Loucy (cell line): Measurements from ENCODE around the gene SPIN3.

Source experiments
- EZH2phosphoT487 ChIP-seq: fragments of 200-600 bp; IDR thresholded peaks from 2 replicates; pipeline ENCODE4 v1.6.1; 2018; ENCODE audit warnings: antibody characterized with exemption, mild to moderate bottlenecking, moderate library complexity, borderline replicate concordance
- TF ChIP-seq, protein P1 (sequence below): fragments of 200-600 bp; sonication (generic); conservative IDR thresholded peaks from 2 replicates; pipeline ENCODE4 v1.5.1; 2014; ENCODE audit warnings: mild to moderate bottlenecking, antibody characterized with exemption, low read length

- TF ChIP-seq, protein P1, sequence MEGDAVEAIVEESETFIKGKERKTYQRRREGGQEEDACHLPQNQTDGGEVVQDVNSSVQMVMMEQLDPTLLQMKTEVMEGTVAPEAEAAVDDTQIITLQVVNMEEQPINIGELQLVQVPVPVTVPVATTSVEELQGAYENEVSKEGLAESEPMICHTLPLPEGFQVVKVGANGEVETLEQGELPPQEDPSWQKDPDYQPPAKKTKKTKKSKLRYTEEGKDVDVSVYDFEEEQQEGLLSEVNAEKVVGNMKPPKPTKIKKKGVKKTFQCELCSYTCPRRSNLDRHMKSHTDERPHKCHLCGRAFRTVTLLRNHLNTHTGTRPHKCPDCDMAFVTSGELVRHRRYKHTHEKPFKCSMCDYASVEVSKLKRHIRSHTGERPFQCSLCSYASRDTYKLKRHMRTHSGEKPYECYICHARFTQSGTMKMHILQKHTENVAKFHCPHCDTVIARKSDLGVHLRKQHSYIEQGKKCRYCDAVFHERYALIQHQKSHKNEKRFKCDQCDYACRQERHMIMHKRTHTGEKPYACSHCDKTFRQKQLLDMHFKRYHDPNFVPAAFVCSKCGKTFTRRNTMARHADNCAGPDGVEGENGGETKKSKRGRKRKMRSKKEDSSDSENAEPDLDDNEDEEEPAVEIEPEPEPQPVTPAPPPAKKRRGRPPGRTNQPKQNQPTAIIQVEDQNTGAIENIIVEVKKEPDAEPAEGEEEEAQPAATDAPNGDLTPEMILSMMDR, result no peak
- no peak for TF ChIP-seq EZH2phosphoT487
Observed at GRCh38 chrX:56947699-56948098, 47.6 kb downstream of the SPIN3 start.
